SU-DHL-6 (cell line): ENCODE data around the gene KIRREL2.

ENCODE experiments used
- EZH2phosphoT487 ChIP-seq: fragments of 200-600 bp; sonication (generic), shearing (Covaris generic); conservative IDR thresholded peaks from 2 replicates; pipeline ENCODE4 v1.6.1; 2018; ENCODE audit warnings: mild to moderate bottlenecking, antibody characterized with exemption, low read length, moderate library complexity, mixed read lengths
- TF ChIP-seq, protein P1 (sequence below): fragments of 200-600 bp; sonication (generic); IDR thresholded peaks from one replicate; pipeline ENCODE4 v1.5.1; 2017; ENCODE audit warnings: antibody characterized with exemption, mild to moderate bottlenecking, low read length, moderate library complexity; ENCODE audit not compliant: insufficient read depth, poor library complexity, severe bottlenecking

GRCh38 chr19:35818445-35818844, 38.3 kb upstream of the KIRREL2 start:
- TF ChIP-seq, protein P1, sequence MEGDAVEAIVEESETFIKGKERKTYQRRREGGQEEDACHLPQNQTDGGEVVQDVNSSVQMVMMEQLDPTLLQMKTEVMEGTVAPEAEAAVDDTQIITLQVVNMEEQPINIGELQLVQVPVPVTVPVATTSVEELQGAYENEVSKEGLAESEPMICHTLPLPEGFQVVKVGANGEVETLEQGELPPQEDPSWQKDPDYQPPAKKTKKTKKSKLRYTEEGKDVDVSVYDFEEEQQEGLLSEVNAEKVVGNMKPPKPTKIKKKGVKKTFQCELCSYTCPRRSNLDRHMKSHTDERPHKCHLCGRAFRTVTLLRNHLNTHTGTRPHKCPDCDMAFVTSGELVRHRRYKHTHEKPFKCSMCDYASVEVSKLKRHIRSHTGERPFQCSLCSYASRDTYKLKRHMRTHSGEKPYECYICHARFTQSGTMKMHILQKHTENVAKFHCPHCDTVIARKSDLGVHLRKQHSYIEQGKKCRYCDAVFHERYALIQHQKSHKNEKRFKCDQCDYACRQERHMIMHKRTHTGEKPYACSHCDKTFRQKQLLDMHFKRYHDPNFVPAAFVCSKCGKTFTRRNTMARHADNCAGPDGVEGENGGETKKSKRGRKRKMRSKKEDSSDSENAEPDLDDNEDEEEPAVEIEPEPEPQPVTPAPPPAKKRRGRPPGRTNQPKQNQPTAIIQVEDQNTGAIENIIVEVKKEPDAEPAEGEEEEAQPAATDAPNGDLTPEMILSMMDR: no peak
- TF ChIP-seq EZH2phosphoT487: no peak
